ENCODE results near the gene CACNA1B. TPM values are rescaled to one million over a fixed set of nuclear protein-coding genes. Genes with fewer than 3 reads are reported as not detected.
"Not testable (repeated sequence)": the region's sequence is repeated elsewhere in the genome, so short reads cannot be mapped to it uniquely, and the experiment has no call there.

CACNA1B gene
- total RNA-seq, 1 donor from 2014 or later, result 0.41 TPM

DNA sequence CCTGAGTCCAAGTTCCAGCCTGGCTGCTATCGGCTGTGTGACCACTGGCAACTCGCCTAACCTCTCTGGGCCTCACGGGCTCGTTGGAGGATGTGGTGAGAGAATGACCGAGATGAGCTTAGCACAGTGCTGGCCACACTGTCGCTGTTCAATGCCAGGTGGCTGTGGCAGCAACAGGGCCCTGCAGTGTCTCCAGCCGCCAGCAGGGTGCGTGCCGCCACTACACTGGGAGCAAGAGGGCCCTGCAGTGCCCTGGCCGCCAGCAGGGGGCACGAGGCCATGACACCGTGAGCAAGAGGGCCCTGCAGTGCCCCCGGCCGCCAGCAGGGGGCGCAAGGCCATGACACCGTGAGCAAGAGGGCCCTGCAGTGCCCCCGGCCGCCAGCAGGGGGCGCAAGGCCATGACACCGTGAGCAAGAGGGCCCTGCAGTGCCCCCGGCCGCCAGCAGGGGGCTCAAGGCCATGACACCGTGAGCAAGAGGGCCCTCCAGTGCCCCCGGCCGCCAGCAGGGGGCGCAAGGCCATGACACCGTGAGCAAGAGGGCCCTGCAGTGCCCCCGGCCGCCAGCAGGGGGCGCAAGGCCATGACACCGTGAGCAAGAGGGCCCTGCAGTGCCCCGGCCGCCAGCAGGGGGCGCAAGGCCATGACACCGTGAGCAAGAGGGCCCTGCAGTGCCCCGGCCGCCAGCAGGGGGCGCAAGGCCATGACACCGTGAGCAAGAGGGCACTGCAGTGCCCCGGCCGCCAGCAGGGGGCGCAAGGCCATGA lies 248.7 kb downstream of the CACNA1B start:
- DNase-seq (ENCODE audit: missing footprints); ATAC-seq; intact Hi-C loops (cut with DNase I): not testable (repeated sequence)

DNA sequence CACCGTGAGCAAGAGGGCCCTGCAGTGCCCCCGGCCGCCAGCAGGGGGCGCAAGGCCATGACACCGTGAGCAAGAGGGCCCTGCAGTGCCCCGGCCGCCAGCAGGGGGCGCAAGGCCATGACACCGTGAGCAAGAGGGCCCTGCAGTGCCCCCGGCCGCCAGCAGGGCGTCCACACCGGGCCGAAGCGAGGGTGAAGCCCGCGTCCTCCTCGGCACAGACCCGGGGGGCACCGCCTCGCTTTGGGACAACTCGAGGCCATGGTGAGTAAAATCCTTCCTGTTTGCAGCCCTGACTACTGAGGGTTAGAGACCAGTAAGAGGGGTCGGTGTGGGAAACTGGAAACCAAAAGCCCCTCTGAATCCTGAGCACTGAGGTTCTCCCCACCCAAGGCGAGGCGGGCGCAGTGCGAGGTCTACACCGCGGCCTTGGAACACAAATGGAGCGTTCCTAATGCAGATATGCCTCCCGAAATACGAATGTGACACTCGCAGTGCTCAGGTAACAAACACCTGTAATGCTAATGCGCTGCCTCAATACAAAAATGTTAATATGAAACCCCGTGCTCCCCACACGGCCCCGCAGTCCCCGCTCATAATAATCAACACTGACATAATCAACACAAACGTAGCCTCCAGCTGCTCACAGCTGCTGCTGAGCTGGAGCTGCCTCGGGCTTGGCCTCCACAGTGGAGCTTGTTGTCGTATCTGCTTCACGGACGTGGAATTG lies 249.4 kb downstream of the CACNA1B start:
- intact Hi-C loops (cut with DNase I); DNase-seq (ENCODE audit: missing footprints); ATAC-seq: not testable (repeated sequence)

- ATAC-seq; intact Hi-C loops (cut with DNase I); DNase-seq (ENCODE audit: missing footprints): not testable (repeated sequence)
Measured at GRCh38 chr9:138128027-138128426, 250.4 kb downstream of the CACNA1B start.

DNA sequence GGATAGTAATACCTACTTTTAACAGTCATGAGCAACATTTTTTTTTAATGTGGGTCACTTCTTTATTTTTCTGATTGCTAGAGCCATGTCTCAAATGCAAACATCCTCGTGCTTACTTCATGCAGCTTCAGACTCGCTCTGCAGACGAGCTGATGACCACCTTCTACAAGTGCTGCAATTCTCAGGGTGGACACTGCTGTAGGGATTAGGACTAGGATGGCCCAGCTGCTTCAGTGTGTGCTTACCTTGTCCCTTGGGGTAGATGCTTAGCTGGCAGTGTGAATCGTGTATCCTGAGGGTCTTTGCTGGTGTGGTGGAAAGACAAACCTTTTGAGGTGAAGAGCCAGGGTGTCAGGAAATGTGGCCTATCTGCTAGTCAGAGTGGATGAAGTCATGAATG lies 251.7 kb downstream of the CACNA1B start:
- ATAC-seq; intact Hi-C loops (cut with DNase I); DNase-seq (ENCODE audit: missing footprints): not testable (repeated sequence)

GRCh38 chr9:138132946-138133705 lies 255.5 kb downstream of the CACNA1B start:
- ATAC-seq; intact Hi-C loops (cut with DNase I); DNase-seq (ENCODE audit: missing footprints): not testable (repeated sequence)

- DNase-seq (ENCODE audit: missing footprints); ATAC-seq; intact Hi-C loops (cut with DNase I): not testable (repeated sequence)
Measured at GRCh38 chr9:138134581-138134980, 257.0 kb downstream of the CACNA1B start.

GRCh38 chr9:138139096-138139495 lies 261.5 kb downstream of the CACNA1B start:
- ATAC-seq; intact Hi-C loops (cut with DNase I); DNase-seq (ENCODE audit: missing footprints): not testable (repeated sequence)

GRCh38 chr9:138140980-138141379 lies 263.4 kb downstream of the CACNA1B start:
- intact Hi-C loops (cut with DNase I), result not testable (repeated sequence)

DNA sequence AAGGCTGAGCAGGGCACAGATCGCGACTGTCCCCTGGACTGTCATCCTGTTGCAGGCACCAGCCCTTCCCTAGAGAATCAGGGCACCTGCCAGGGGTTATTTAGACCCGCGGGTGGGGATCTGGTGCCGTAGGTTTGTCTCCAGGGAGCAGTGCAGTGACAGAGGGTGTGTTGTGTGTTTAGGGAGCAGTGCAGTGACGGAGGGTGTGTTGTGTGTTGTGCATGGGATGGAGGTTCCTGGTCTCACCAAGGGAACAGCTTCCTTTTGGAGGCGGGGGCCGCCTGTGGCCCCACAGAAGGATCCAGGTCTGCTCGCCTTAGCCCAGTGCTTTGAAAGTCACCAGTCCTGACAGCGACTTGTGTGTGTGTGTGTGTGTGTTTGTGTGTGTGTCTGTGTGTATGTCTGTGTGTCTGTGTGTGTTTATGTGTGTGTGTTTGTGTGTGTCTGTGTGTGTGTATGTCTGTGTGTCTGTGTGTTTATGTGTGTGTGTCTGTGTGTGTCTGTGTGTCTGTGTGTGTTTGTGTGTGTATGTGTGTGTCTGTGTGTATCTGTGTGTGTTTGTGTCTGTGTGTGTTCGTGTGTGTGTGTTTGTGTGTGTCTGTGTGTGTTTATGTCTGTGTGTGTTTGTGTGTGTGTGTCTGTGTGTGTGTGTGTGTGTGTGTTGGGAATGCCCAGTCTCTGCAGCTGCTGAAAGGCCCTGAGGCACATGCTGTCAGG lies 265.1 kb downstream of the CACNA1B start:
- intact Hi-C loops (cut with DNase I); ATAC-seq: not testable (repeated sequence)

More at GRCh38 chr9:138140980-138141379, 263.4 kb downstream of the CACNA1B start:
- not testable (repeated sequence) for ATAC-seq; DNase-seq (ENCODE audit: missing footprints)

GRCh38 chr9:138143491-138143890 lies 265.9 kb downstream of the CACNA1B start:
- ATAC-seq; intact Hi-C loops (cut with DNase I); DNase-seq (ENCODE audit: missing footprints): not testable (repeated sequence)

More for the DNA sequence above, 265.1 kb downstream of the CACNA1B start:
- not testable (repeated sequence) for DNase-seq (ENCODE audit: missing footprints)

DNA sequence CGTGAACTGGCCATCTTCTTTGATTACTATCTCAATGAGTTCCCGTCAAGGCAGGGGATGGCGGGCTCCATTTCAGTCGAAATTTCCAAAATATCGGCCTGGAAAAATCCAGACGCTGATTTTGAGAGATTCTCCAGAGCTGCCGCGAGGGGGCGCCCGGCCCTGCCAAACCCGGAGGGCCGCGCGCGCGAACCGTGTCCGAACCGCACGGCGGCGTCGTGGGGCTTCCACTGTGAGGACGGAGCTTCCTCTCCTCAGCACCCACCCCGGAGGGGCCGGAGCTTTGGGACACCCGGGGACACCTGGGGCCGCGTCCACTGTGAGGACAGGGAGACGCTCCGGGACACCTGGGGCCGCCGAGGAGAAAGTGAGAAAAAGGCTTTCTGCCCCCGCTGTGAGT lies 270.0 kb downstream of the CACNA1B start:
- intact Hi-C loops (cut with DNase I); ATAC-seq: not testable (repeated sequence)

GRCh38 chr9:138149672-138150656 lies 272.4 kb downstream of the CACNA1B start:
- ATAC-seq, result peak; percentile 26
- peak; percentile 68 for DNase-seq (ENCODE audit: missing footprints)
- intact Hi-C loops (cut with DNase I), result not testable (repeated sequence)

More for the DNA sequence above, 270.0 kb downstream of the CACNA1B start:
- DNase-seq (ENCODE audit: missing footprints), result not testable (repeated sequence)

- DNase-seq (ENCODE audit: missing footprints); intact Hi-C loops (cut with DNase I); ATAC-seq: not testable (repeated sequence)
Measured at GRCh38 chr9:138155788-138156187, 278.2 kb downstream of the CACNA1B start.

DNA sequence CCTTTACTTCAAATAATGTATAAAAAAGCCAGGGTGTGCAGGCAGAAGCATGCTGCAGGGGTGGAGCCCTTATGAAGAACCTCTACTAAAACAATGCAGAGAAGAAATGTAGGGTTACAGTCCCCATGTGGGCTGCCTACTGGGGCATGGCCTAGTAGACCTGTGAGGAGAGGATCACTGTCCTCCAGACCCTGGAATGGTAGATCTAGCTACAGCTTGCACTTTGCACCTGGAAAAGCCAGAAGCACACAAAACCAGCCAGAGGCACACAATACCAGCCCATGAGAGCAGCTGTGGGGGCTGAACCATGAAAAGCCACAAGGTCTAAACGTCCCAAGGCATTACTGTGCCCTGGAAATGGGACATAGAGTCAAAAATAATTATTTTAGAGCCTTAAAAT lies 289.2 kb downstream of the CACNA1B start:
- DNase-seq (ENCODE audit: missing footprints); intact Hi-C loops (cut with DNase I): not testable (repeated sequence)

More for the DNA sequence above, 289.2 kb downstream of the CACNA1B start:
- not testable (repeated sequence) for ATAC-seq

All from Right ventricle myocardium inferior (tissue), 1 donor.